Vagina (tissue), 2 donors: ENCODE data around the gene TXNRD1.

Source experiments
- POLR2A ChIP-seq, 2 donors: fragments of 450-650 bp; IDR thresholded peaks; one replicate each; pipeline ENCODE4 v1.6.1; 2017; ENCODE audit warnings: antibody characterized with exemption in 2 of 2, mild to moderate bottlenecking in 2 of 2, moderate library complexity in 2 of 2
- POLR2AphosphoS5 ChIP-seq, 2 donors: sonication (generic); formaldehyde crosslinking; IDR thresholded peaks; one replicate each; pipeline ENCODE4 v1.9.0; 2017; ENCODE audit warnings: antibody characterized with exemption in 2 of 2, mild to moderate bottlenecking in 2 of 2, low read depth in 1 of 2; ENCODE audit not compliant: insufficient read depth in 1 of 2

- no peak for TF ChIP-seq POLR2A (IDR thresholded peaks at IDR 0.05)
- TF ChIP-seq POLR2AphosphoS5 (IDR thresholded peaks at IDR 0.05; ENCODE audit: insufficient read depth in 1 of 2, low read depth in 1 of 2) = no peak
Observed at GRCh38 chr12:104323899-104324298, 108.3 kb downstream of the TXNRD1 start.
